HG03064 (cell line): ENCODE data around the gene TBC1D8.

Experiments used
- ATAC-seq: cut with Tn5 transposase; IDR thresholded peaks from one replicate; pipeline ENCODE4 v1.9.1; 2021; ENCODE audit warnings: low read depth; ENCODE audit not compliant: unreplicated experiment

Gene TBC1D8

GRCh38 chr2:101114268-101114783 lies 36.9 kb downstream of the TBC1D8 start:
- no peak for ATAC-seq

DNA sequence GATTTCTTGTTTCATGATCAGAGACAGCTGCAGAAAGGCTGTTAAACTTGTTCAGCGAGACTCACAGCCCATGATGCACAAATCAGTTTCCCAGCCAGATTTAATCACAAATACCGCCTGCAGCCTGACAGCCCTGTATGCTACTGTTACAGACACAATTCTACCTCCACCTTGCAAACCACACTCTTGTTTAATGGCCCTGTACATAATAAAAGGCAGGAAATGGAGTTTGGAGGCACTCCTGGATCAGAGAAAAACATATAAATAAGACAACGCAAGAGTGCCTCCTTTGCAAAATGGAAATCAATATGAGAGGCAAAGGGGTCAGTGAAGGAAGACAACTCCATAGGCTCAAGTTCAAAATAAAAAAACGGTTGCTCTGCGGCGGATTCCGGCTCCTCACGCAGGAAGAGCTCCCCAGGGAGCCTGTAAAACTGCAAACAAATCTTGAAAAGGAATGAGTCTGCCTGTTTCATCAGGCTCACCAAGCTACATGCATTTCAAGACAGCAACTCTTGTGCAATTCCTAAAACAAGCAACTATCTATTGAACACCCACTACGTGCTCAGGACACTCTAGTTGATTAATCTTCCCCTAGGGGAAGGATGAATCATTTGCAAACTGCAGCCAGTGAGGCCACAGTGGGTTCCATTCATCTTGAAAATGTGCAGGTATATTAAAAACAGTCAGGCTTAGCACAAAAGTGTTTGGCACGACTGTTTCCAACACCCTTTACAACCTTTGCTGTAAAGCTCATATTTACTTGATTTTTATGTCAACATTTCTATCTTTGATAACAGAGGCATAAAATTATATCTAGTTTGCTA lies 37.5 kb downstream of the TBC1D8 start:
- ATAC-seq, result no peak

GRCh38 chr2:101112772-101113157 lies 38.4 kb downstream of the TBC1D8 start:
- no peak for ATAC-seq

DNA sequence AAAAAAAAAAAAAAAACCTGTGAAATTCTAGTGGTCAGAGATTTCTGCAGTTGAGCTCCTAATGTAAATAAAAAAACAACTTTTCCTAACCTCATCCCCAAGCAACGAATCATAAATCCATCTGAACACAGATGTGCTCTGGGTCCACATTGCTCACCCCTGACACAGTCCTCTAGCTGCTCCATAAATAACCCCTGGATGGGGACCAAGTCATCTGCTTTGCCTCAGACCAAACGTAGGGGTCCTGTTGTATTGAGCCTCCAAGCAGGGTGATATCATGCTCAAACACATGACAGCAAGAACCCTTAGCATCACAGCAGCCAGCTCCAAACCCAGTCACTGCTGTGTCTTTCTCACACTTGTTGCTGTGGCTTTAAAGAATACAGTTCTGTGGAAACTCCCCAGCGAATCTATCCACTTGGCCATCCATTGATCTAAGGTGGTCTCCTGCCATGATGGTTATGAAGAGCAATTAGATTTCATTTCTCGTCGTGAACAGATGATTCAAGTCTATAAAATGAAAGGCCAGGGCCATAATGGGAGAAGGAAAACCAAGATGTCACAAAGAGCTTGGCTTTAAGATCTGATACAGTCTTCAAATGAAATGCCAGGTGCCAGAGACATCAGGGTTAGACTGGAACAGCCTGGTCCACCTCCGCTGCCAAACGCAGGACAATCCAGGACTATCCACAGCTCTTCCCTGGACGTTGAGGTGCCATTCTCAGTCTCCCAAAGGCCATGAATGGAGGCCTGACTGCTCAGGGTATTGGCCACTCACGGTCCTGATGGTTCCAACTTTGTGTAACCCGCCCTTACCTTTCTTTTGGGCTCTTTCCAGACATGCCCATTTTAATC lies 39.0 kb downstream of the TBC1D8 start:
- ATAC-seq, result no peak

- ATAC-seq, result no peak
Measured at GRCh38 chr2:101111262-101111838, 39.8 kb downstream of the TBC1D8 start.

DNA sequence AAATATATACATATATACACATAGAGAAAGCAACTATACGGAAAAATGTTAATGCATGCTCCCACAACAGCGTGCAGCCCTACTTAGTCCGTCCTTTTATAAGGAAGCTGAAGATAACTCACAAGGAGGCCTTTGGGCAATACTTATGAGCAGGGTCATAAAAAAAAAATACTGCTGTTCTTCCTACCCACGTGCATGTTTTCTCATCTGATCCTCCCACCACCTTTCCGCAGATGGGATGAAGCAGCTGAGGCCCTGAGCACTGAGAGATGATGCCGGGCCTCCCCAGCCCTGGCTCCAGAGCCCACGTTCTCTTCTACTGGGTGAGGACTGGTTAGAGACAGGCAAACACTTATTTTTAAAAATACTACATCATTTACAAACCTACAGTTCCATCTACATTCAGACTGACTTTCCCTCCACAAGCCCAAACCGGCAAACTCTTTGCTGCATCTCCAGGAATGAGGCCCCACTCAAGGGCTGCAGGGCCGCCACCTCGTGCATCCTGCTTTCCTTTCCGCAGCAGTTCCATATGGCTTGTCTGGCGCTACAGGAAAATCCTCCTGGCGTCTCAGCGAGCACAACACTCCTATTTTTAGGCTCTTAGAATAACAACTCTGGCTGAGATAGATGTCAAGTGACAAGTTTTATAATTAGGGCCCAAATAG lies 41.6 kb downstream of the TBC1D8 start:
- no peak for ATAC-seq

GRCh38 chr2:101108357-101108756 lies 42.8 kb downstream of the TBC1D8 start:
- ATAC-seq, result no peak

GRCh38 chr2:101107241-101107640 lies 43.9 kb downstream of the TBC1D8 start:
- ATAC-seq, result no peak

DNA sequence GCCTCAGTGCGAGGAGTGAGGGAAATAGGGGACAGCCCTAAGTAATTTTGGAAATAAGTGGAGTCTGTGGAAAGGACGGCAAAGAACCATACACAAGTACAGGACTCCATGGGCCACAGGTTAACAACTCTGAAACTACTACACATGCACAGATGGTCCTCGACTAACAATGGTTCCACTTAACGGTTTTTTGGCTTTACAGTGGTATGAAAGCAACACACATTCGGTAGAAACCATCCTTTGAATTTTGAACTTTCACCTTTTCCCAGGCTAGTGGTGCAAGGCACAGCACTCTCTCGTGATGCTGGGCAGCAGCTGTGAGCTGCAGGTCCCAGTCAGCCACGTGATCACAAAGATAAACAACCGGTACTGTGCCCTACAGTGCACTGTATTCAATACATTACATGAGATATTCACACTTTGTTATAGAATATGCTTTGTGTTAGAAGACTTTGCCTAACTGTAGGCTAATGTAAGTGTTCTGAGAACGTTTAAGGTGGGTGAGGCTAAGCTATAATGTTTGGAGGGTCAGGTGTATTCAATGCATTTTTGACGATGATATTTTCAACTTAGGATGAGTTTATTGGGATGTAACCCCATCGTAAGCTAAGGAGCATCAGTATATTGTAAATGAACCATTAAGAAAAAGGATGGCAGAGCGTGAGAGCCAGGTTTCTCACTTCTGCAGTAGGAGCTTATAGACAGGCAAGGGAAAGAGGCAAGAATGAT lies 44.6 kb downstream of the TBC1D8 start:
- no peak for ATAC-seq

DNA sequence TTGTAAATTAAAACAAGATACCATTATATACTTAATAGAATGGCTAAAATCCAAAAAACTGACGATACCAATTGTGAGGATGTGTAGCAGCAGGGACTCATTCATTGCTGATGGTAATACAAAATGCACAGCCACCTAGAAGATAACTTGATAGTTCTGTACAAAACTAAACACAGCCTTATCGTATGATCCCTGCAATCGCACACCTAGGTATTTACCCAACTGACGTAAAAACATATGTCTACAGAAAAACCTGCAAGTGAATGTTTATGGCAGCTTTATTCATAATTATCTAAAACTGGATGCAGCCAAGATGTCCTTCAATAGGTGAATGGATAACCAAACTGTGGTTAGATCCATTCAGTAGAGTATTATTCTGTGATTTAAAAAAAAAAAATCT lies 45.5 kb downstream of the TBC1D8 start:
- ATAC-seq, result no peak

- ATAC-seq, result no peak
Measured at GRCh38 chr2:101097638-101098037, 53.5 kb downstream of the TBC1D8 start.

DNA sequence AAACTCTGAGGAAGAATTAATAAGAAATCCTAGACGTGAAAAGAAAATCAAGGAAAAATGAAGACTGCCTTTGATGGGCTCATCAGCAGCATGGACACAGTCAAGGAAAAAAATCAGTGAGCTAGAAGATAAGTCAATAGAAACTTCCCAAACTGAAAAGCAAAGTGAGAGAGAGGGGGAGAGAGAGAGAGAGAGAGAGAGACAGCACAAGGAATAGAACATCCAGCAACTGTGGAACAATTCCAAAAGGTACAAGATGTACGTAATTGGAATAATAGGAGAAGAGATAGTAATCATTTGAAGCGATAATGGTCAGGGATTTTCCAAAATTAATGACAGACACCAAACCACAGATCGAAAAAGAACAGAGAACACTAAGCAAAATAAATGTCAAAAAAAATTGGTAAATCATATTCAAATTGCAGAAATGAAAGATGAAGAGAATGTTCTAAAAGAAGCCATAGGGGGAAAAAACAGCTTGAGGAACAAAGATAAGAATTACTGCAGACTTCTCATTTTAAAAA lies 54.5 kb downstream of the TBC1D8 start:
- no peak for ATAC-seq

DNA sequence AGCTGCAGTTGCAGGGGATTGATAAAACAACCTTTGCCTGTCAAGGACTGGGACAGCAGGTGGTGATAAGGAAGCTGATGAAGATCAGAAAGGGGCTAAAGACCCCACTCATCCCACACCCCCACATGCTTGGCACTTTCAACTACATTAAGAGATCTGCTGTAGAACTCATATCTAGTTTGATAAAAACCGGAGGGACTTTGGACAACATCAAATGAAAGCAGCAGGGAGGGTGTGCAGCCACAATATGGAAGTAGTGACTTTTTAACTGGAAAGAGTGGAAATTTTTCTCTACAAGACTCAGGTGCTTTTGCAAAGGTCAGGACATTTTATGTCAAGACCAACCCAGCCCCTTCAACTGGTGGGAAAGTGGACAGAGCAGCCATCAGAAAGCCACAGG lies 56.8 kb downstream of the TBC1D8 start:
- no peak for ATAC-seq

DNA sequence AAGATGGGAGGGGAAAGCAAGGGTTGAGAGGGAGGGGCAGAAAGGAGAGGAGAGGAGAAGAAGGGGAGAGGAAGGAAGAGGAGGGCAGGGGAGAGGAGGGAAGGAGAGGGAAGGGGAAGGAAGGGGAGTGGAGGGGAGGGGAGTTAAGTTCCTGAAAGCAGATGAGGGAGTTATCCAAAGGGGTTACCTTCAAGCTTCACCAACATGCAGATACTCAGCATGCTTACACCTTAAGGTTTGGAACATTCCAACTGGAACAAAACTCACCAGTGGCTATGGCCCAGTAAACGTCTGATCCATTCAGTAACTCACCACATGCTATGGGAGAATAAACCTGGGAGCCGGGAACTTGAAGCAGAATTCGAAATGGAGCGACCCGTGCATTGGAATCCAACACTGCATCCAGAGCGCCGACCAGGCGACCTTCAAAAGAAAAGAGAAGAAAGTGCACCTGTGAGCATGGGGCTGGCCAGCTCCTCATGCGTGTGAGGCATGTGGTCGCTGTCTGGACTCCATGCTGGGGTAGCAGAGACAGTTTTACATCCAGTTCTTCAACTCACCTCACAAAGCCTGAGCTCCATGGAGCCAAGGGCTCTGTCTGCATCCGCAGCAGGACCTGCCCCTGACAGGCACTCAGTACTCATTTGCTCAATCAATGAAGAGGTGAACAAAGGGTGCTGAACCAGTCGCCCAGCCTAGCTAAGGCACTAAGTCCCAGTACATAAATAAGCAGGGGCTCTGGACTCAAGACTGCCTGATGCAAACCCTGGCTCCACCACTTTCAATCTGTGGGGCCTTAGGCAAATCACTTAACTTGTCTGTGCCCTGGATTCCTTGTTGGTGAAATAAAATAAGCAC lies 61.0 kb downstream of the TBC1D8 start:
- ATAC-seq, result no peak

GRCh38 chr2:101089419-101089818 lies 61.8 kb downstream of the TBC1D8 start:
- ATAC-seq, result no peak

- ATAC-seq, result no peak
Measured at GRCh38 chr2:101087638-101088037, 63.5 kb downstream of the TBC1D8 start.

DNA sequence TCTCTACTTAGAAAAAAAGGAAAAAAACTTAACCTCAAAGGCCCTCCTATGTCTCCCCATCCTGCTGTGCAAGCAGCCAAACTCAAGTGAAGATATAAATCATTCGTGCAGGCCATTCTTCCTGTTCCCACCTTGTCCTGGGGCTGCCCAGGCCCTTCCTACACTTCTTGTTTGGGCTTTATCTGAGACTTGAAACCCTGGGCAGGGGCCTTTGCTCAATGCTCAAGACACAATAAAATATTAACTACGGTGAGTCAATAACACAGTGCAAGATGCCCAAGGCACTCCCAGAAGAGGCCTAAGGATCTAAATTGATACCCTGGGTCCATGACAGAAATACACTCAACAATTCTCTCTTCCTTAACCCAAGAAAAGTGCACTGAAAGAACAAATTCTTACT lies 67.6 kb downstream of the TBC1D8 start:
- no peak for ATAC-seq

DNA sequence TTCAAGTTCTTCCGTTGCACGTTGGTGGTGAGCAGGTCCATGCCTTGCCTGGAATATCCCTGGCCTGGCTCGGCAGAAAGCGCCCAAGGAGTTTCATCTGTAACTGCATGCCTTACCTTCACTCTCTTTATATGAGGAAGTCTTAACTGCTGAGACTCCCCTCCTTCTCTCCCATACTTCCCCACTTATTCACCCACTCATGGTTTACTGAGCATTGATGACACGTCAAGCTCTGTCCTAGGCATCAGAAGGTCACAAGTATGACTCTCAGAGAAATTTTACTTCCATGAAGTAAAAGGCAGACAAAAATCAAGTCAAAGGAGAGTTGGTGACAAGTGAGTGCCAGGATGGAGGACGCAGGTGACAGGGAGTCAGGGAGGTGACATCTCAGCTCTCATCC lies 68.2 kb downstream of the TBC1D8 start:
- ATAC-seq, result no peak

DNA sequence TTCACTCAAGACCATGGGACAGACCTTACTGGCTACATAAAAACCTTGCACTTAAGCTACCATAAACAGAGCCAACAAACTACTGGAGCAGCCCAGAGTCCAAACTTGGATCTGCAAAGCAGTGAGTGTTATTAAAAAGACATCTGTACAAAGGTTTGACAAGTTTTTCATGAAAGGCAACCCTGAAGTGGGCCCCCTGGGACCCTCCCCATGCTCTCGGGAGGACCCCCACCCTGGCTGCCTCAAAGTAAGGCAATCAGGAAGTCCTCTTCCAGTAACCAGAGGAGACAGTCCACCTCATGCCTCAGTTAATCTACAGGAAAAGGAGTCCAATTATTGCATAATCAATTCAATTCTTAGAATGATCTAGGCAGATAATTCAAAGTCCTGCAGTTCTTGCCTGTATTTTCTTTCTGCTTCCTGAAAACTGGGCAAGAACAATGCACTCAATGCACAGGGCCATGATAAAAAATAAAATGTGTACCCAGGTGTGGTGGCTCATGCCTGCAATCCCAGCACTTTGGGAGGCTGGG lies 69.7 kb downstream of the TBC1D8 start:
- ATAC-seq, result no peak
